Hematopoietic multipotent progenitor cell treated with erythropoietin and hydrocortisone succinate and interleukin-3 and kit ligand, for 17 days (in vitro differentiated cells): ENCODE results near the gene TMEM139.
"Not testable (repeated sequence)": the region's sequence is repeated elsewhere in the genome, so short reads cannot be mapped to it uniquely, and the experiment has no call there.

Source experiments
- DNase-seq: peaks from one replicate; pipeline ENCODE4 v3.0.0-alpha.2; 2015; ENCODE audit warnings: low spot score

Gene TMEM139

GRCh38 chr7:143289421-143289820 lies 4.7 kb downstream of the TMEM139 start:
- DNase-seq: no peak

- not testable (repeated sequence) for DNase-seq
These were observed 5.1 kb downstream of the TMEM139 start for GRCh38 chr7:143289888-143290287.

DNA sequence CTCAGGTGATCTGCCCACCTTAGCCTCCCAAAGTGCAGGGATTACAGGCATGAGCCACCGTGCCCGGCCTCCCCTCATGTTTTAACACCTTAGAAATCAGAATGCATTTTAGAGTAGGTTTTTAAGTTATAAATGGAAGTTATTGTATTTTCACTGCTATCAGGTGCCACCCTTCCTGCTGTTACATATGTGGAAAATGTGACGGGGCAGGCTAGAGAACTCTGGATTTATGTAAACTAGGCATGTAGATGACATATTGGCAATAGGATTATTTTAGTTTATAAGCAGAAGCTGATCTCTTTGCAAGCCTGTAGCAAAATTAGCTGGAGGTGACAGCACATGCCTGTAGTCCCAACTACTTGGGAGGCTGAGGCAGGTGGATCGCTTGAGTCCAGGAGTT lies 5.5 kb downstream of the TMEM139 start:
- DNase-seq: no peak

DNA sequence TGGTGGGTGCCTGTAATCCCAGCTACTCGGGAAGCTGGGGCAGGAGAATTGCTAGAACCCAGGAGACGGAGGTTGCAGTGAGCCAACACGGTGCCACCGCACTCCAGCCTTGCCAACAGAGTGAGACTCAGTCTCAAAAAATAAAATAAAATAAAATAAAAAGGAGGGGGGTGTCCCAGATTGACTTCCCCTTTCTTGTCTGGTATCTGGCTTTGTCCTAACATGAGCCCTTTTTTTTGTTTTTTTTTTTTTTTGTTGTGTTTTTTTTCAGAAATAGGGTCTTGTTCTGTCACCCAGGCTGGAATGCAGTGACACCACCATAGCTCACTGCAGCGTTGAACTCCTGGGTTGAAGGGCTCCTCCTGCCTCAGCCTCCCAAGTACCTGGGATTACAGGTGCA lies 8.1 kb downstream of the TMEM139 start:
- DNase-seq: no peak

GRCh38 chr7:143295870-143296269 lies 11.1 kb downstream of the TMEM139 start:
- no peak for DNase-seq

GRCh38 chr7:143296686-143297085 lies 11.9 kb downstream of the TMEM139 start:
- no peak for DNase-seq

- no peak for DNase-seq
These were observed 14.6 kb downstream of the TMEM139 start for GRCh38 chr7:143299346-143299745.

- DNase-seq: peak; percentile 29
These were observed 15.1 kb downstream of the TMEM139 start for GRCh38 chr7:143299840-143300239.

GRCh38 chr7:143300959-143301935 lies 16.5 kb downstream of the TMEM139 start:
- no peak for DNase-seq

DNA sequence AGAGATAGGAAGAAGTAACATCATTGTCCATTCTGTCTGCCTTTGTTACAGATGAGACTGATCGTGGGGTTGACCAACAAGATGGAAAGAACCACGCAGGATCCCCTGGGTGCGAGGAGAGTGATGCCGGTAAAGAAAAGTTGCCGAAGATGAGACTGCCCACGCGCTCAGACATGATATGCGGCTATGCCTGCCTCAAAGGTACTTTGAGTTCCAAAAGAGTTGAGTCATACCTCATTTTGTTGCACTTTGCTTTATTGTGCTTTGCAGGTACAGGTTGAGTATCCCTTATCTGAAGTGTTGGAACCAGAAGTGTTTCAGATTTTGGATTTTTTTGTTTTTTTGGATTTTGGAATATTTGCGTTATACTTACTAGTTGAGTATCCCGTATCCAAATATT lies 19.0 kb downstream of the TMEM139 start:
- DNase-seq: no peak

DNA sequence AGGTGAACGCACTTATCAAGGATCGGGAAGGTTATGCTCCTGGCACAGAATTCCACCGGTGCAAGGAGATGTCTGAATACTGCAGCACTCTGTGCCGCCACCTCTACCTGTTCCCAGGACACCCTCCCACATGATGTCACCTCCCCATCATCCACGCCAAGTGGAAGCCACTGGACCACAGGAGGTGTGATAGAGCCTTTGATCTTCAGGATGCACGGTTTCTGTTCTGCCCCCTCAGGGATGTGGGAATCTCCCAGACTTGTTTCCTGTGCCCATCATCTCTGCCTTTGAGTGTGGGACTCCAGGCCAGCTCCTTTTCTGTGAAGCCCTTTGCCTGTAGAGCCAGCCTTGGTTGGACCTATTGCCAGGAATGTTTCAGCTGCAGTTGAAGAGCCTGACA lies 20.2 kb downstream of the TMEM139 start:
- DNase-seq: no peak

DNA sequence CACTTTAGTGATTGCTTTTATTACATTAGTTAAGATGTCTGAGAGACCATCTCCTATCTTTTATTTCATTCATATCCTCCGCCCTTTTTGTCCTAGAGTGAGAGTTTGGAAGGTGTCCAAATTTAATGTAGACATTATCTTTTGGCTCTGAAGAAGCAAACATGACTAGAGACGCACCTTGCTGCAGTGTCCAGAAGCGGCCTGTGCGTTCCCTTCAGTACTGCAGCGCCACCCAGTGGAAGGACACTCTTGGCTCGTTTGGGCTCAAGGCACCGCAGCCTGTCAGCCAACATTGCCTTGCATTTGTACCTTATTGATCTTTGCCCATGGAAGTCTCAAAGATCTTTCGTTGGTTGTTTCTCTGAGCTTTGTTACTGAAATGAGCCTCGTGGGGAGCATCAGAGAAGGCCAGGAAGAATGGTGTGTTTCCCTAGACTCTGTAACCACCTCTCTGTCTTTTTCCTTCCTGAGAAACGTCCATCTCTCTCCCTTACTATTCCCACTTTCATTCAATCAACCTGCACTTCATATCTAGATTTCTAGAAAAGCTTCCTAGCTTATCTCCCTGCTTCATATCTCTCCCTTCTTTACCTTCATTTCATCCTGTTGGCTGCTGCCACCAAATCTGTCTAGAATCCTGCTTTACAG lies 20.8 kb downstream of the TMEM139 start:
- peak; percentile 69 for DNase-seq

- DNase-seq: no peak
These were observed 23.9 kb downstream of the TMEM139 start for GRCh38 chr7:143308632-143309031.

GRCh38 chr7:143314127-143314526 lies 29.4 kb downstream of the TMEM139 start:
- no peak for DNase-seq

GRCh38 chr7:143315776-143316175 lies 31.0 kb downstream of the TMEM139 start, which contains the start of gene CLCN1:
Gene CLCN1 (plus strand): TSS chr7:143316111. CDS start chr7:143316213, 102 bp downstream.
- no peak for DNase-seq

DNA sequence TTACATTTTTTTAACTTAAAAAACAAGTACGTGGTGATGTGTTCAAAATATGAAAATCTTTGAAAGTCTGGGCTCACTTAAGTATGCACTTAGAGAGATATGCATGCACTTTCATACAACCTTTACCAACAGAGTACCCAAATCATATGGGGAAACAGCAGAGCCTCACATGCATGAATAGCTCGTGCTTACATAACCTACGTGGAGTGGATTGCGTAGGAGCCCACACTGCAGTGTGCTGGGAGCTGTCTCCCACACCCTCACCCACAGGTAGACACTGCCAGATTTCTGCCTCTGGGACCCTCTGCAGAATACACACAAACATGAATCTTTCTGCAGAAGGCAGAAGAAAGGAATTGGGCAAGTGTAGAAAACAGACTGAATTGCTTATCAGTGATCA lies 31.7 kb downstream of the TMEM139 start:
- no peak for DNase-seq

GRCh38 chr7:143318661-143319060 lies 33.9 kb downstream of the TMEM139 start:
- no peak for DNase-seq

GRCh38 chr7:143320620-143321019 lies 35.9 kb downstream of the TMEM139 start:
- DNase-seq: no peak

DNA sequence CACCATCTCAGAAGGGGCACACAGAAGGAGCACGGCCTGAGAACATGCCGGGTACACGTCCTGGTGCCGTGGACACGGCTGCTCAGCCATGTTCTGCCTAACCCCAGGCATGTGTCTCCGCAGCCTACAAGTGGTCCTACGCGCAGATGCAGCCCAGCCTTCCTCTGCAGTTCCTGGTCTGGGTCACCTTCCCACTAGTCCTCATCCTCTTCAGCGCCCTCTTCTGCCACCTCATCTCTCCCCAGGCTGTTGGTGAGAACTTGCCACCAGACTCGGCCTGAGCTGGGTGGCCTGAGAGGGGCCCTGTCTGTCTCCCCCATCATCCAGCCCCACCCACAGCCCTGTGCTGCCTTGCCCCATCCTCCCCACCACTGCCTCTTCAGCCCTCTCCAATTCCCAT lies 36.5 kb downstream of the TMEM139 start:
- DNase-seq: no peak

DNA sequence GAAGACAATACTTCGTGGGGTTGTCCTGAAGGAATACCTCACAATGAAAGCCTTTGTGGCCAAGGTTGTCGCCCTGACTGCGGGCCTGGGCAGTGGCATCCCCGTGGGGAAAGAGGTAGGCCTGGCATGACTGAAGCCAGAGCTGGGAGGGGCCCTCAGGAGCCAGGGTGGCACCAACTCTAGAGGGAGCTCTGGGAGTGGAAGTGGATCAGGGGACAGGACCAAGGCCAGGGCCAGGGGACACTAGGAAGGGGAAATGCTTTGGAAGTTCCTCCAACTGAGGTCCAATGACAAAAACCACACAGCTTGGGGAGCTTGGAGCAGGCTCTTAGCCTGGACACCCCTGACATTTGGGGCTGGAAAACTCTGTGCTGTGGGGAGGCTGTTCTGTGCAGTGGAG lies 37.0 kb downstream of the TMEM139 start:
- no peak for DNase-seq

DNA sequence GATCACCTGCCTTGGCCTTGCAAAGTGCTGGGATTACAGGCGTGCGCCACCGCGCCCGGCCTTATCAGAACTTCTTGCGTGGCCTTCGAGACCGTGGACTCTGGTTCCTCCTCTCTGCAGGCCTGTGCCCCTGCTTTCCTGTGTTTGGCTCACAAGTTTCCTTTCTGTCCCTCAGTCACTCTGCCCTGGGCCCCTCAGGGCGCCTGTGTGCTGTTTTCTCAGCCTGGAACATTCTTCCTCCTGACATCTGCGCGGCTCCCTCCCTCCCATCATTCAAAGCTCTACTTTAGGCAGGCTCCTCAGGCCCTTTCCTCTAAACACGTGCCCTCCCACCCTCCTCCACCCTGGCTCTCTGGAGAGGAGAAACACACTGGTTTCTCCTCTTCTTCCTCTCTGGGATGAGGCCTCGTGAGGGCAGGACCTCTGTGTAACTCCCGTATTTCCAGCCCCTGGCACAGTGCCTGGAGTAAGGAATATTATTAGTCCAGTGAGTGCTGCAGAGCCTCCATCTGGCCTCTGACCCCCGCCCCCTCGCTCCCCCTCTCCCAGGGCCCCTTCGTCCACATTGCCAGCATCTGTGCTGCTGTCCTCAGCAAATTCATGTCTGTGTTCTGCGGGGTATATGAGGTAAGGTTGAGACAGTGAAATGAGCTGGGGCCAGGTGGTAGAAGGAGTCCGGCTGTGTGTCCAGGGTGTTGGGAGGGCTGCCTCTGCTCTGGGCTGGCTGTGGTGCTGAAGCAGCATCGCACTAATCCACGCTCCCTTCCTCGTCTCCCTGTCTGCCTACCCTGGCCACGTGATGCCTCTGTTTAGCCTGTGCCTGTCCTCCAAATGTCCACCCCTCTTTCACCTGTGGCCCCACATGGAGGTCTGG lies 38.2 kb downstream of the TMEM139 start:
- no peak for DNase-seq

DNA sequence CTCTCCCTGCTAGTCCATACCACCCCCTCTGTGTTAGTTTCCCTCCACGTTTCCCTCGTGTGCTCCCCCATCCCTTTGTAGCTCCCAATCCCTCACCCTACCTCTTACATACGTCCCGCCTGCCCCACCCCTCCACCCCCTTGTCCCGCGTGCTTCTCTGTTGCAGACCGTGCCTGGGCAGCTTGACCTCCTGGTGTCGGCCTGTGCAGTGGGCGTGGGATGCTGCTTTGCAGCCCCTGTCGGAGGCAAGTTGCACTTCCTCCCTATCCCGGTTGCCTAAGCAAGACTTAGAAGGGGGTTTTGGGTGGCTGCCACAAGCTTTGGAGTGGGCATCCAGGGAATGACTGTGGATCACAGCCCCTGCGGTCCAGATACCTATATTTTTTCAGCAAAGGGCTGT lies 38.9 kb downstream of the TMEM139 start:
- no peak for DNase-seq
